ENCODE measurements around the gene ORMDL3.

ORMDL3 gene

GRCh38 chr17:39927929-39928857 lies 792 bp upstream of the ORMDL3 start (continued):
- TF ChIP-seq PRDM4 (tag by site-specific recombination; IDR thresholded peaks at IDR 0.05) = no peak
- TF ChIP-seq ZSCAN16 (tag by site-specific recombination; IDR thresholded peaks at IDR 0.05) = no peak
- TF ChIP-seq ZNF223 (tag by site-specific recombination; IDR thresholded peaks at IDR 0.05) = no peak
- no peak for TF ChIP-seq FEZF1 (tag by site-specific recombination; IDR thresholded peaks at IDR 0.05)
- TF ChIP-seq BCL11A (tag by site-specific recombination; IDR thresholded peaks at IDR 0.05; ENCODE audit: low read depth) = no peak; the same call in 1 of the 2 replicates
- TF ChIP-seq, protein P1, sequence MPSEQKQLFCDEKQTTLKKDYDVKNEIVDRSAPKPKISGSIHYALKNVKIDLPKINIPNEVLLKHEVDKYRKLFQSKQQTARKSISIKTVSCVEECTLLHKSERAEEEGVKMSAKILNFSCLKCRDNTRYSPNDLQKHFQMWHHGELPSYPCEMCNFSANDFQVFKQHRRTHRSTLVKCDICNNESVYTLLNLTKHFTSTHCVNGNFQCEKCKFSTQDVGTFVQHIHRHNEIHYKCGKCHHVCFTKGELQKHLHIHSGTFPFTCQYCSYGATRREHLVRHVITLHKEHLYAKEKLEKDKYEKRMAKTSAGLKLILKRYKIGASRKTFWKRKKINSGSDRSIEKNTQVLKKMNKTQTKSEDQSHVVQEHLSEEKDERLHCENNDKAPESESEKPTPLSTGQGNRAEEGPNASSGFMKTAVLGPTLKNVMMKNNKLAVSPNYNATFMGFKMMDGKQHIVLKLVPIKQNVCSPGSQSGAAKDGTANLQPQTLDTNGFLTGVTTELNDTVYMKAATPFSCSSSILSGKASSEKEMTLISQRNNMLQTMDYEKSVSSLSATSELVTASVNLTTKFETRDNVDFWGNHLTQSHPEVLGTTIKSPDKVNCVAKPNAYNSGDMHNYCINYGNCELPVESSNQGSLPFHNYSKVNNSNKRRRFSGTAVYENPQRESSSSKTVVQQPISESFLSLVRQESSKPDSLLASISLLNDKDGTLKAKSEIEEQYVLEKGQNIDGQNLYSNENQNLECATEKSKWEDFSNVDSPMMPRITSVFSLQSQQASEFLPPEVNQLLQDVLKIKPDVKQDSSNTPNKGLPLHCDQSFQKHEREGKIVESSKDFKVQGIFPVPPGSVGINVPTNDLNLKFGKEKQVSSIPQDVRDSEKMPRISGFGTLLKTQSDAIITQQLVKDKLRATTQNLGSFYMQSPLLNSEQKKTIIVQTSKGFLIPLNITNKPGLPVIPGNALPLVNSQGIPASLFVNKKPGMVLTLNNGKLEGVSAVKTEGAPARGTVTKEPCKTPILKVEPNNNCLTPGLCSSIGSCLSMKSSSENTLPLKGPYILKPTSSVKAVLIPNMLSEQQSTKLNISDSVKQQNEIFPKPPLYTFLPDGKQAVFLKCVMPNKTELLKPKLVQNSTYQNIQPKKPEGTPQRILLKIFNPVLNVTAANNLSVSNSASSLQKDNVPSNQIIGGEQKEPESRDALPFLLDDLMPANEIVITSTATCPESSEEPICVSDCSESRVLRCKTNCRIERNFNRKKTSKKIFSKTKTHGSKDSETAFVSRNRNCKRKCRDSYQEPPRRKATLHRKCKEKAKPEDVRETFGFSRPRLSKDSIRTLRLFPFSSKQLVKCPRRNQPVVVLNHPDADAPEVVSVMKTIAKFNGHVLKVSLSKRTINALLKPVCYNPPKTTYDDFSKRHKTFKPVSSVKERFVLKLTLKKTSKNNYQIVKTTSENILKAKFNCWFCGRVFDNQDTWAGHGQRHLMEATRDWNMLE (tag by site-specific recombination; conservative IDR thresholded peaks at IDR 0.05; ENCODE audit: low read depth) = no peak
- TF ChIP-seq YY2 (tag by site-specific recombination; IDR thresholded peaks at IDR 0.05) = no peak
- TF ChIP-seq ZBTB10 (tag by site-specific recombination; IDR thresholded peaks at IDR 0.05) = no peak
- TF ChIP-seq ZFP3 (tag by site-specific recombination; IDR thresholded peaks at IDR 0.05; ENCODE audit: low read depth) = no peak
- TF ChIP-seq ZFHX2 (tag by site-specific recombination; conservative IDR thresholded peaks at IDR 0.05) = no peak
- TF ChIP-seq ZNF600 (tag by site-specific recombination; IDR thresholded peaks at IDR 0.05) = peak; percentile 19
- no peak for TF ChIP-seq ZNF211 (tag by site-specific recombination; IDR thresholded peaks at IDR 0.05; ENCODE audit: low read depth)
- TF ChIP-seq ZNF624 (tag by site-specific recombination; IDR thresholded peaks at IDR 0.05) = no peak
- no peak for TF ChIP-seq ZNF354C (tag by site-specific recombination; IDR thresholded peaks at IDR 0.05; ENCODE audit: borderline replicate concordance, low read depth)
- TF ChIP-seq ZNF560 (tag by site-specific recombination; IDR thresholded peaks at IDR 0.05; ENCODE audit: borderline replicate concordance) = no peak
- no peak for TF ChIP-seq ZBTB17 (tag by site-specific recombination; IDR thresholded peaks at IDR 0.05)
- no peak for TF ChIP-seq TCF7L2 (IDR thresholded peaks at IDR 0.05; ENCODE audit: borderline replicate concordance, low read depth, low read length)
- TF ChIP-seq ZNF488 (tag by site-specific recombination; IDR thresholded peaks at IDR 0.05) = no peak
- TF ChIP-seq SCRT1 (tag by site-specific recombination; IDR thresholded peaks at IDR 0.05; ENCODE audit: borderline replicate concordance) = peak; percentile 66; the same call in 1 of the 2 replicates
- TF ChIP-seq, protein P2, sequence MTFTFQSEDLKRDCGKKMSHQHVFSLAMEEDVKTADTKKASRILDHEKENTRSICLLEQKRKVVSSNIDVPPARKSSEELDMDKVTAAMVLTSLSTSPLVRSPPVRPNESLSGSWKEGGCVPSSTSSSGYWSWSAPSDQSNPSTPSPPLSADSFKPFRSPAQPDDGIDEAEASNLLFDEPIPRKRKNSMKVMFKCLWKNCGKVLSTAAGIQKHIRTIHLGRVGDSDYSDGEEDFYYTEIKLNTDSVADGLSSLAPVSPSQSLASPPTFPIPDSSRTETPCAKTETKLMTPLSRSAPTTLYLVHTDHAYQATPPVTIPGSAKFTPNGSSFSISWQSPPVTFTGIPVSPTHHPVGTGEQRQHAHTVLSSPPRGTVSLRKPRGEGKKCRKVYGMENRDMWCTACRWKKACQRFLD (tag by site-specific recombination; IDR thresholded peaks at IDR 0.05) = no peak
- TF ChIP-seq SCRT2 (tag by site-specific recombination; IDR thresholded peaks at IDR 0.05) = peak; percentile 98
- TF ChIP-seq GLI2 (tag by site-specific recombination; IDR thresholded peaks at IDR 0.05; ENCODE audit: borderline replicate concordance, low read depth) = no peak
